GM18499 (cell line): ENCODE data around the gene ANKZF1.

ENCODE experiments used
- ATAC-seq: cut with Tn5 transposase; IDR thresholded peaks from one replicate; pipeline ENCODE4 v1.9.1; 2021; ENCODE audit warnings: moderate number of reproducible peaks; ENCODE audit not compliant: insufficient read depth, unreplicated experiment

The ANKZF1 gene

GRCh38 chr2:219223831-219224610 lies 5.6 kb upstream of the ANKZF1 start:
- no peak for ATAC-seq

GRCh38 chr2:219225350-219225749 lies 4.3 kb upstream of the ANKZF1 start:
- ATAC-seq = no peak

- no peak for ATAC-seq
Measured at GRCh38 chr2:219228041-219228910, 1.3 kb upstream of the ANKZF1 start.

- ATAC-seq = peak; percentile 2
Measured at GRCh38 chr2:219228911-219229304, 698 bp upstream of the ANKZF1 start.

- no peak for ATAC-seq
Measured at GRCh38 chr2:219230059-219230540, 494 bp downstream of the ANKZF1 start.

- ATAC-seq = no peak
Measured at GRCh38 chr2:219234331-219234730, 4.7 kb downstream of the ANKZF1 start.

- ATAC-seq = no peak
Measured at GRCh38 chr2:219243291-219243761, 13.7 kb downstream of the ANKZF1 start.

- ATAC-seq = no peak
Measured at GRCh38 chr2:219244789-219245147, 15.2 kb downstream of the ANKZF1 start.

GRCh38 chr2:219245148-219245898 lies 15.7 kb downstream of the ANKZF1 start, which contains the start of the genes GLB1L and STK16:
Gene GLB1L, minus strand, starts transcription at chr2:219245444. Its CDS starts 1,871 bp downstream, at chr2:219243573.
Gene STK16, plus strand, starts transcription at chr2:219245479. Its CDS starts 521 bp downstream, at chr2:219246000.
- ATAC-seq = peak; percentile 51

- ATAC-seq = no peak
Measured at GRCh38 chr2:219245899-219246230, 16.3 kb downstream of the ANKZF1 start.

- no peak for ATAC-seq
Measured at GRCh38 chr2:219246559-219246958, 17.0 kb downstream of the ANKZF1 start.

GRCh38 chr2:219247678-219248642 lies 18.4 kb downstream of the ANKZF1 start:
- ATAC-seq = no peak

- no peak for ATAC-seq
Measured at GRCh38 chr2:219248845-219249202, 19.2 kb downstream of the ANKZF1 start.

GRCh38 chr2:219249203-219249980 lies 19.8 kb downstream of the ANKZF1 start:
- ATAC-seq = peak; percentile 29

GRCh38 chr2:219250049-219250781 lies 20.6 kb downstream of the ANKZF1 start:
- no peak for ATAC-seq

- no peak for ATAC-seq
Measured at GRCh38 chr2:219251656-219252055, 22.1 kb downstream of the ANKZF1 start.

- no peak for ATAC-seq
Measured at GRCh38 chr2:219252084-219252483, 22.5 kb downstream of the ANKZF1 start.

- no peak for ATAC-seq
Measured at GRCh38 chr2:219252570-219252899, 22.9 kb downstream of the ANKZF1 start.
